ENCODE results near the gene IKBKE. TPM values are rescaled to one million over a fixed set of nuclear protein-coding genes. Genes with fewer than 3 reads are reported as not detected.
A peak's percentile ranks its signal among the peaks of the same experiment; 100 is the strongest.

IKBKE gene
- total RNA-seq, 1 donor from 2014 or later: 6.3 TPM

DNA sequence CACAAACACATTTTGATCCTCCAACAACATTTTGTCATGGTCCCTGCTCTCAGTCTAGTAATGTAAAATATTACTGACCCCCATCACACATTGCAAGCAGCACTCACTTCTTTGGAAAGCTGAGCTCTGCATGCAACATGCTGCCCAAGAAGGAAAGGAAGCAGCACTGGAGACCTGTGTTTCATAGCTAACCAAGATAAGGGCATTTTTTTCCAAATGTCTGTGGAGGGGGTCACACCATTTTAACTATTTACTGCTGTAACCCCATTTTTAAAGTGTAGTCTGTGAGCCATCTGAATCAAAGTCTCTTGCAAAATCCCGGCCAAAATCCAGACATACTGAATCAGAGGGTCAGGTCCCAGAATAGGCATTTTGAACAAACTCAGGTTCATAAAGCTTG, 32.5 kb downstream of the IKBKE start:
- Histone ChIP-seq H3K27ac (peak overlapping the region in 1 of 2 donors; percentile 85), H3K4me3 (no peak overlapping the region), H3K4me1 (peaks cover 4 to 47% of the 10 kb centered on the region in 2 donors), H3K9me3 (no peaks in the 10 kb centered on the region), H3K36me3 (no peaks in the 10 kb centered on the region), H3K27me3 (no peaks in the 10 kb centered on the region)
- TF ChIP-seq, protein P1, sequence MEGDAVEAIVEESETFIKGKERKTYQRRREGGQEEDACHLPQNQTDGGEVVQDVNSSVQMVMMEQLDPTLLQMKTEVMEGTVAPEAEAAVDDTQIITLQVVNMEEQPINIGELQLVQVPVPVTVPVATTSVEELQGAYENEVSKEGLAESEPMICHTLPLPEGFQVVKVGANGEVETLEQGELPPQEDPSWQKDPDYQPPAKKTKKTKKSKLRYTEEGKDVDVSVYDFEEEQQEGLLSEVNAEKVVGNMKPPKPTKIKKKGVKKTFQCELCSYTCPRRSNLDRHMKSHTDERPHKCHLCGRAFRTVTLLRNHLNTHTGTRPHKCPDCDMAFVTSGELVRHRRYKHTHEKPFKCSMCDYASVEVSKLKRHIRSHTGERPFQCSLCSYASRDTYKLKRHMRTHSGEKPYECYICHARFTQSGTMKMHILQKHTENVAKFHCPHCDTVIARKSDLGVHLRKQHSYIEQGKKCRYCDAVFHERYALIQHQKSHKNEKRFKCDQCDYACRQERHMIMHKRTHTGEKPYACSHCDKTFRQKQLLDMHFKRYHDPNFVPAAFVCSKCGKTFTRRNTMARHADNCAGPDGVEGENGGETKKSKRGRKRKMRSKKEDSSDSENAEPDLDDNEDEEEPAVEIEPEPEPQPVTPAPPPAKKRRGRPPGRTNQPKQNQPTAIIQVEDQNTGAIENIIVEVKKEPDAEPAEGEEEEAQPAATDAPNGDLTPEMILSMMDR (IDR thresholded peaks at IDR 0.05): no peak
- intact Hi-C loops (cut with DNase I): loop anchor here (1.0 to 10.0 kb wide), 5 partner anchors 13 to 1722 kb away; partner anchors contain the start of genes PFKFB2 and YOD1
- no peak for DNase-seq (ENCODE audit: low spot score in 2 of 2)

DNA sequence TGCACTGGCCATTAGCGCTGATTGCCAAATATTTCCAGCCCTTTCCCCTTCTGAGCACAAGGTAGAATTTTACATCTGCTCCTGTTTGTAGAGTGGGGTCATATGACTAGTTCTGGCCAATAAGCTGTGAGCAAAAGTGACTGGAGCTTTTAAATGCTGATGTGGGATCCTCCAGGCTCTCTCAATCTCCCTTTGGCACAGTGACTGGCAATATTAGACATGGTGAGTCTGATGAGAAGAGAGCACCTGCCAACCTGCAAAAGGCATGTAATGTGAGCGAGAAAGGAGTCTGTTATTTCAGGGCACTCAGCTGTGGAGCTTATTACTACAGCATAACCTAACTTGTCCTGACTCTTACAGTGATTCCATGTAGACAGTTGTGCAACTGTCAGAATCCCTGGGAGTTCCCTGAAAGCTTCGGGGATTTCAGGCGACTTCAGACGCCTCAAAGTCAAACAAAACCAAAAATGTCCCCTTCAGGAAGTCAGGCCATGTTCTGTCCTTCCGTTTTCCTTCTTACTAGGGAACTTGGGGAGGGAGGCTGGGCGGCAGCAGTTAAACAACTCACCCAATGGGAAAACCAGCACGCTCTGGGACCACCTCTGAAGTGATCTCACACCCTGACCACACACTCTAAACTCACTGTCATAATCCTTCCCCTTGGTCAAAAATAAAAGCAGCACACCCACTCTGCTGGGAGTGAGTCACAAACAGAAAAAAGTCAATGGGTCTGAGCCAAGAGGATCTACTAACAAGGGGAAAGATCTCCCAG, 33.5 kb downstream of the IKBKE start:
- H3K27me3 ChIP-seq: no peaks in the 10 kb centered on the region
- peak overlapping the region; percentile 8 to 85 for H3K27ac ChIP-seq
- H3K9me3 ChIP-seq: no peaks in the 10 kb centered on the region
- no peak overlapping the region for H3K4me3 ChIP-seq
- intact Hi-C loops (cut with DNase I): loop anchor here (1.0 to 10.0 kb wide), 5 partner anchors 13 to 1721 kb away; partner anchors contain the start of genes PFKFB2 and YOD1
- peak in 1 of 2 donors; percentile 91 for DNase-seq (ENCODE audit: low spot score in 2 of 2)
- H3K36me3 ChIP-seq: no peaks in the 10 kb centered on the region
- H3K4me1 ChIP-seq: peaks cover 8 to 55% of the 10 kb centered on the region in 2 donors
- TF ChIP-seq, protein P1 (IDR thresholded peaks at IDR 0.05): no peak

GRCh38 chr1:206504363-206504713, 34.1 kb downstream of the IKBKE start:
- H3K4me1 ChIP-seq: peaks cover 8 to 58% of the 10 kb centered on the region in 2 donors
- H3K4me3 ChIP-seq: no peak overlapping the region
- intact Hi-C loops (cut with DNase I): loop anchor here (5.0 to 10.0 kb wide), 4 partner anchors 218 to 1720 kb away; partner anchors contain the start of genes PFKFB2 and YOD1
- no peaks in the 10 kb centered on the region for H3K36me3 ChIP-seq
- TF ChIP-seq, protein P1 (IDR thresholded peaks at IDR 0.05): no peak
- DNase-seq (ENCODE audit: low spot score in 2 of 2): no peak
- H3K9me3 ChIP-seq: no peaks in the 10 kb centered on the region
- H3K27me3 ChIP-seq: no peaks in the 10 kb centered on the region
- peak overlapping the region in 1 of 2 donors; percentile 85 for H3K27ac ChIP-seq

- DNase-seq (ENCODE audit: low spot score in 2 of 2): no peak
- no peak overlapping the region for H3K4me3 ChIP-seq
- H3K9me3 ChIP-seq: no peaks in the 10 kb centered on the region
- peaks cover 8 to 54% of the 10 kb centered on the region in 2 donors for H3K4me1 ChIP-seq
- no peaks in the 10 kb centered on the region for H3K36me3 ChIP-seq
- TF ChIP-seq, protein P1 (IDR thresholded peaks at IDR 0.05): peak in 2 of 3 experiments; percentile 35 to 47
- intact Hi-C loops (cut with DNase I): loop anchor here (5.0 to 10.0 kb wide), 5 partner anchors 36 to 1719 kb away; partner anchors contain the start of genes PFKFB2 and YOD1
- no peaks in the 10 kb centered on the region for H3K27me3 ChIP-seq
- H3K27ac ChIP-seq: no peak overlapping the region
Observed at GRCh38 chr1:206505702-206506355, 35.6 kb downstream of the IKBKE start.

DNA sequence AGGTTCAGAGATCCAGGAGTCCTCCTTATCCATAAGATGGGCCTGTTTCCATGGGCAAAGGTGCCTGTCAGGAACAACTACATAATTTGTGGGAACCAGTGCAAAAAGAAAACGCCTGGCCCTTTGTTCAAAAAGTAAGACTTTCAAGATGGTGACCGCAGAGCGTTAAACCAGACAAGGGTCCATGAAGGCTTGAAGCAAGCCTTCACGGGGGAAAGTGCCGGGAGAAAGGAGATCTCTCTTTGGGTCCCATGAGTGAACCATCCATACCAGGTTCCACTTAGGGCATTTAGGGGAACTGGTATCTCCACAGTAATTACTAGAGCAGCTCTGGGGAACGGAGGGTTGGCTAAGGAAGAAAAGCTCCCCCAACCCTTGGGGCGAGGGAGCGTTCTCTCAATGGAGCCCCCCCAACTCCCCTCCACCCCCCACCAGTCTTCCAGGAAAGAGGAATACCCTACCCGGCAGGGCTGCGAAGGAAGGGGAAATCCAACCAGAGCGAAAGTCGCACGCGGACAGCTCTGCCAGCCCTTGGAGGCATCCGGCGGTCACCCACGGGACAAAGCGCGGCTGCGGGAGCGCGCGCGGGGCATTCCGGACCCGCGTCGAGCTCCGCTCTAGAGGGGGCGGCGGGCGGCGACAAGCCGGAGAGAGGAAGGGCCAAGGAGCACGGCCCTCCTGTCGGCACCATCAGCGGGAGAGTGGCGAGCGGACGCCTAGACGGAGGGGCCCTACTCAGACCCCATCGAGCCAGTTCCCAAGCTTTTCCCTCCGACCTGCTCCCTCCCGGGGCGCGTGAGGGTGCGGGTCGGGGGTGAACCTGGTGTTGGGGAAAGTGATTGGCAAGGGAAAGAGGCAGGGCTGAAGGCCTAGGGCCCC, 36.4 kb downstream of the IKBKE start:
- no peak for DNase-seq (ENCODE audit: low spot score in 2 of 2)
- Histone ChIP-seq H3K36me3 (no peaks in the 10 kb centered on the region), H3K9me3 (no peaks in the 10 kb centered on the region), H3K27ac (peak overlapping the region; percentile 65 to 75), H3K27me3 (no peaks in the 10 kb centered on the region), H3K4me3 (peak overlapping the region; percentile 96 to 98), H3K4me1 (peaks cover 8 to 53% of the 10 kb centered on the region in 2 donors)
- intact Hi-C loops (cut with DNase I): loop anchor here (5.0 to 10.0 kb wide), 5 partner anchors 36 to 1718 kb away; partner anchors contain the start of genes PFKFB2 and YOD1
- TF ChIP-seq, protein P1 (IDR thresholded peaks at IDR 0.05): no peak
